SK-N-MC (cell line): Measurements from ENCODE around the gene INPP5E.

Source experiments
- DNase-seq: peaks from one replicate; pipeline ENCODE4 v3.0.0-alpha.2; 2011; ENCODE audit warnings: low read depth, low spot score
- H3K27ac ChIP-seq: fragments of 200-600 bp; sonication (generic); 2 replicates; pipeline ENCODE4 v1.5.1; 2016; ENCODE audit warnings: mixed run types
- H3K36me3 ChIP-seq: fragments of 200-600 bp; sonication (generic); 2 replicates; pipeline ENCODE4 v1.6.1; 2017; ENCODE audit warnings: antibody characterized with exemption, low read length, mixed read lengths; ENCODE audit not compliant: insufficient read depth
- H3K4me3 ChIP-seq: fragments of 200-600 bp; sonication (generic); 2 replicates; pipeline ENCODE4 v1.5.1; 2016
- H3K9ac ChIP-seq: fragments of 200-600 bp; sonication (generic); 2 replicates; pipeline ENCODE4 v1.8.0; 2017; ENCODE audit warnings: mixed run types, mixed read lengths; ENCODE audit not compliant: insufficient read length
- H3K9me3 ChIP-seq: fragments of 200-600 bp; sonication (generic); 2 replicates; pipeline ENCODE4 v1.6.1; 2017; ENCODE audit warnings: low read depth, mild to moderate bottlenecking, antibody characterized with exemption, low read length, moderate library complexity, mixed read lengths
- EZH2 ChIP-seq: fragments of 200-600 bp; sonication (generic); IDR thresholded peaks from one replicate; pipeline ENCODE4 v1.6.1; 2017; ENCODE audit warnings: antibody characterized with exemption
- FOXP2 ChIP-seq: optimal IDR thresholded peaks from 2 replicates; pipeline ENCODE3; 2011; ENCODE audit warnings: mild to moderate bottlenecking, moderate library complexity; ENCODE audit not compliant: insufficient read depth; ENCODE audit errors: extremely low read length, control extremely low read depth
- POLR2AphosphoS5 ChIP-seq: IDR thresholded peaks from 2 replicates; pipeline ENCODE4 v1.6.1; 2012; ENCODE audit warnings: mild to moderate bottlenecking, low read depth, low read length, borderline replicate concordance

The INPP5E gene

GRCh38 chr9:136455043-136456002 is 15.7 kb upstream of the INPP5E start:
- DNase-seq: no peak
- peaks cover 81% of the 10 kb centered on the region for H3K36me3 ChIP-seq
- H3K27ac ChIP-seq: no peak overlapping the region
- H3K9ac ChIP-seq: no peak overlapping the region
- H3K9me3 ChIP-seq: no peaks in the 10 kb centered on the region
- TF ChIP-seq EZH2 (no peak), POLR2AphosphoS5 (no peak), FOXP2 (no peak)
- H3K4me3 ChIP-seq: no peak overlapping the region

DNA sequence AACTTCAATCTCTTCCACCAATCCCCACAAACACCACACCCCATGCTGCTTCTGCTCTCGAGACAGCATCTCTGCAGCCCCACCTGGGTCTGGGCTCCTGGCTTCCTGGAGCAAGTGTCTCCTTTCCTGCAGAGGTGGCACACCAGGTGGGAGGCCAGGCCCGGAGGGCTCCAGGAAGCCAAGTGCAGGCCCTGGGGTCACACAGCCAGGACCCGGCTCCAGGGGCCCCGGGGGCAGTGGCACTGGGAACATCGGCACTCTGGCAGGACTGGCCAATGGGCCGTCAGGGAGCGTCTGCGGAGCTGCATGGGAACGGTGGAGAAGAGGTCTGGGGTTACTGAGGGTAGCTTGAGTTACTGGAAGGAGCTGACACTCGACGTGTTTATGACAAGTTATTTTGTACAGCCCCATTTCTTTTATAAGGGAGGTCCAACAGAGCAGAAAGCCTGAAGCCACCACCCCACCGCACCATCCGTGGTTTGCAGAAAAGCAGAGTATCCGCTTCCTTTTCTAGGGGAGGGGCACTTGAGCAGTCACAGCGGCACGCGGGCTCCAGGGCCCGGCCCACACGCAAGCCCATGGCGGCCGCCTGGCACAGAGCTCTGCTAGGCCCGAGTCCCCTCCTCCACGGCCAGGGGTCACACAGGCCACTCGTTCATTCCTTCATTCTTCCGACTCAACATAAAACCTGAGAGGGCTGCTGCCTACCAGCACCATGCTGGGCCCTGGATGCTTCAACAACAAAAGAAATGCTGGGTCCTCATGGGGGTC is 14.6 kb upstream of the INPP5E start:
- Histone ChIP-seq H3K36me3 (peaks cover 82% of the 10 kb centered on the region), H3K27ac (no peak overlapping the region), H3K9ac (no peak overlapping the region), H3K4me3 (no peak overlapping the region), H3K9me3 (no peaks in the 10 kb centered on the region)
- DNase-seq: no peak
- no peak for TF ChIP-seq EZH2
- no peak for TF ChIP-seq FOXP2
- no peak for TF ChIP-seq POLR2AphosphoS5

DNA sequence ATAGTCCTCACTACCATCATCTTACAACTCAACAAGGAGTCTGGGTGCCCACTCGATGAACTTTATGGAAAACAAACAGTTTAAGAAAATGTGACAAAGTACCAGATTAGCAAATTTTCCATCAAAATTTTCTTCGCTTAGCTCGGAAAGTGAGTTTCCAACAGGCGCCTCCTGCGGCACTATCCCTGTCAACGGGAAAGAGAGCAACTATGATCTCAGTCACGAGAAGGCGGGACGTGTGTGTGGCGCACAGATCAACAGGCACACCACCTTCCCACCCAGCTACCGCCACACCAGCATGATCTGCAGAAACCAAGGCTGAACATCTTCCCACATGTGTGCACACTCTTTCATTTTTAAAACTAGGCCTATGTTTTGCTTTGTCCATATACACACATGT is 13.7 kb upstream of the INPP5E start:
- Histone ChIP-seq H3K36me3 (peaks cover 81% of the 10 kb centered on the region), H3K4me3 (no peak overlapping the region), H3K9me3 (no peaks in the 10 kb centered on the region), H3K9ac (no peak overlapping the region), H3K27ac (no peak overlapping the region)
- TF ChIP-seq EZH2: no peak
- DNase-seq: no peak

GRCh38 chr9:136451221-136451877 is 11.7 kb upstream of the INPP5E start:
- H3K4me3 ChIP-seq: no peak overlapping the region
- TF ChIP-seq POLR2AphosphoS5 (no peak), EZH2 (no peak), FOXP2 (no peak)
- H3K36me3 ChIP-seq: peaks cover 83% of the 10 kb centered on the region
- no peak for DNase-seq
- H3K27ac ChIP-seq: no peak overlapping the region
- no peak overlapping the region for H3K9ac ChIP-seq
- no peaks in the 10 kb centered on the region for H3K9me3 ChIP-seq

DNA sequence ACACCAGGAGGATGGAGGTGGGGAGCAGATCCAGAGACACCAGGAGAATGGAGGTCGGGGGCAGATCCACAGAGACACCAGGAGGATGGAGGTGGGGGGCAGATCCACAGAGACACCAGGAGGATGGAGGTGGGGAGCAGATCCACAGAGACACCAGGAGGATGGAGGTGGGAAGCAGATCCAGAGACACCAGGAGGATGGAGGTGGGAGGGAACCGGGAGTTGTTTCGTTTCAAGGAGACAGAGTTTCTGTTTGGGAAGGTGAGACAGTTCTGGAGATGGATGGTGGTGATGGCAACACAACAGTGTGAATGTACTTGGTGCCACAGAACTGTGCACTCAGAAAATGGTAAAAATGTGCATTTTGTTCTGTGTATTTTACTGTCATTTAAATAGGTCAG is 9.0 kb upstream of the INPP5E start:
- TF ChIP-seq FOXP2: no peak
- no peak for TF ChIP-seq POLR2AphosphoS5
- TF ChIP-seq EZH2: no peak
- H3K9me3 ChIP-seq: no peaks in the 10 kb centered on the region
- H3K4me3 ChIP-seq: no peak overlapping the region
- H3K36me3 ChIP-seq: peaks cover 67% of the 10 kb centered on the region
- no peak overlapping the region for H3K9ac ChIP-seq
- DNase-seq: no peak
- H3K27ac ChIP-seq: no peak overlapping the region

DNA sequence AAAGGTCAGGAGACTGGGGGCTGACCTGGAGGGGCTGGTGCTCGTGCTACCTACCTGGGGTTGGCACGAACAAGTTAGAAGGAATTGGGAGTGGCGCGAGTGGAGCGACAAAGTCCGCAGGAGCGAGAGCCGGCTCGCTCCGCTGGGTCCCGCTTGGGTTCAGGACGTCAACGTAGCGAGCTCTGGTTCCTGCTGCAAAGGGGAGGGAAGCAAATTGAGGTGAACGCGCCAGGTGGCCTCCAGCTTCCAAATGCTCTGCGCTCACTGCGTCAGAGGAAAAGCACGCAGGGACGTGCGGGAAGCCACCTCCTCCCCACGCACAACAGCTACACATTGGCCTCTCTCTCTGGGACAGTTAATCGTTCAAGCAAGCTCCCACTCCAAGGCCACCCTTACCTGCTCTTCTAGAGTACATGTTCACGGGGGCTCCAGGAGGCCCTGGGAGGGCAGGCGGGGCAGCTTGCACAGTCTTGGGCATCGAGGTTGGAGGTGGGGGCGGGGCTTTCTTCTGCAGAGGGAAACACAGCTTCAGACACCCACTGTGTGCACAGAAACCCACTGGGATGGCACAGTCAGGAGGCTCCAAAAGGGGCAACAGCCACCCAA is 7.6 kb upstream of the INPP5E start:
- Histone ChIP-seq H3K9me3 (no peaks in the 10 kb centered on the region), H3K9ac (no peak overlapping the region), H3K4me3 (no peak overlapping the region), H3K36me3 (peaks cover 71% of the 10 kb centered on the region), H3K27ac (no peak overlapping the region)
- no peak for DNase-seq
- TF ChIP-seq POLR2AphosphoS5: no peak

DNA sequence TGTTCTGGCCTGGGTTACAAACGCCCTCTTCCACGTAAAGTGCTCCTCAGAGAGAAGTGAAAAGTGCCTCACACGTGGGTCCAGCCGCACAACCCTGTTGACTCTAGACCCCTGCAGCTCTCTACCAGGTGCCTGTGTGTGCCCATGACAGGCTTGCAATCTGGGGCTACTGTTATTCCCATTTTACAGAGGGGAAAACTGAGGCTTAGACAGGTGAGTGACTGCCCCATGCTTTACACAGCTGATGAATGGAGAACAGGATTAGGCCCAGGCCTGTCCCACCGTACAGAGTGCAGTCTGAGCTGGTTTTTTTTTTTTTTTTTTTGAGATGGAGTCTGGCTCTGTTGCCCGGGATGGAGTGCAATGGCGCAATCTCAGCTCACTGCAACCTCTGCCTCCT is 6.2 kb upstream of the INPP5E start:
- no peak for DNase-seq
- Histone ChIP-seq H3K9ac (no peak overlapping the region), H3K4me3 (no peak overlapping the region), H3K27ac (no peak overlapping the region), H3K9me3 (no peaks in the 10 kb centered on the region), H3K36me3 (peaks cover 60% of the 10 kb centered on the region)
- TF ChIP-seq POLR2AphosphoS5: no peak
- no peak for TF ChIP-seq FOXP2
- TF ChIP-seq EZH2: no peak

DNA sequence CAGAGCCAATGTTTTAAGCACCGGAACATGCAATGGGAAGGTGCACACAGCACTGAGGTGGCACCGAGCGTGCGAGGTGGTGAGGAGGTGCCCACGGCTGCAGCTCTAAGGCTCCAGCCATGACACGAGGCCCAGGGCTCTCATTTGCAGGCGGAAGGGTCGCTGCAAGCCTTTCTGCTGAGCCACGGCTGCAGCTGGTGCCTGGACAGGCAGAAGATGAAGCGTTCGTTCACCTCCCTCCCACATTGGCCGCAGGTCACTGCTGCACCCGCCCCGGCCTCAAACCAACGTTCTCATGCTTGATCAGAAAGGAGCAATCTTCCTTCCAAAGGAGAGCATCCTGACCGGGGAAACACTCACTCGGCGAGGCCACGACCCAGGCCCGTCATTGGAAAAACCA is 4.5 kb upstream of the INPP5E start:
- H3K4me3 ChIP-seq: no peak overlapping the region
- H3K36me3 ChIP-seq: peaks cover 45% of the 10 kb centered on the region; the same call in 1 of the 2 replicates
- no peak for TF ChIP-seq EZH2
- DNase-seq: no peak
- no peak overlapping the region for H3K27ac ChIP-seq
- H3K9ac ChIP-seq: no peak overlapping the region
- H3K9me3 ChIP-seq: no peaks in the 10 kb centered on the region
